Colonic mucosa (tissue), 4 donors: ENCODE data around the gene EXOC4. TPM values are rescaled to one million over a fixed set of nuclear protein-coding genes. Genes with fewer than 3 reads are reported as not detected.

ENCODE experiments used
- DNase-seq: peaks from one replicate; pipeline ENCODE4 v3.0.0-alpha.2; 2020
- H3K27ac ChIP-seq: fragments of 200-600 bp; one replicate; pipeline ENCODE4 v1.8.0; 2021
- H3K27me3 ChIP-seq: fragments of 200-600 bp; one replicate; pipeline ENCODE4 v1.8.0; 2021
- H3K36me3 ChIP-seq: fragments of 200-600 bp; one replicate; pipeline ENCODE4 v1.8.0; 2021
- H3K4me1 ChIP-seq: fragments of 200-600 bp; one replicate; pipeline ENCODE4 v1.8.0; 2021; ENCODE audit warnings: mild to moderate bottlenecking
- H3K4me3 ChIP-seq: fragments of 200-600 bp; one replicate; pipeline ENCODE4 v1.8.0; 2021
- H3K9ac ChIP-seq, 2 donors: one replicate each; pipeline ENCODE4 v1.7.0; 2013; ENCODE audit warnings: control low read depth in 2 of 2, low read depth in 2 of 2, low read length in 2 of 2
- H3K9me3 ChIP-seq: fragments of 200-600 bp; one replicate; pipeline ENCODE4 v1.8.0; 2021
- intact Hi-C: fragments of 100-400 bp; cut with DNase I; formaldehyde crosslinking; loops from one replicate; pipeline ENCODE4 v1.14.1; 2022
- total RNA-seq, 2 donors: library from RNA; stranded (reverse); fragmentation: NEBNext Ultra II Directional in 1 of 2; extraction: Animal tissue kit (Norgen Biotek cat#: 25700) in 1 of 2; gene quantifications; one replicate each; pipeline ENCODE4 v1.2.1, GENCODE V29; 2021
- TF ChIP-seq, protein P1 (sequence below): fragments of 200-600 bp; IDR thresholded peaks from one replicate; pipeline ENCODE4 v1.8.0; 2022; ENCODE audit warnings: antibody characterized with exemption, mild to moderate bottlenecking
- donor health status: healthy.
- donor health status: DM: no; HTN: no; CAD: no.
- donor health status: DM: no; HTN: no; CAD: no.

EXOC4 gene
- total RNA-seq, 2 donors from 2014 or later, result 61.1 to 73.3 TPM

DNA sequence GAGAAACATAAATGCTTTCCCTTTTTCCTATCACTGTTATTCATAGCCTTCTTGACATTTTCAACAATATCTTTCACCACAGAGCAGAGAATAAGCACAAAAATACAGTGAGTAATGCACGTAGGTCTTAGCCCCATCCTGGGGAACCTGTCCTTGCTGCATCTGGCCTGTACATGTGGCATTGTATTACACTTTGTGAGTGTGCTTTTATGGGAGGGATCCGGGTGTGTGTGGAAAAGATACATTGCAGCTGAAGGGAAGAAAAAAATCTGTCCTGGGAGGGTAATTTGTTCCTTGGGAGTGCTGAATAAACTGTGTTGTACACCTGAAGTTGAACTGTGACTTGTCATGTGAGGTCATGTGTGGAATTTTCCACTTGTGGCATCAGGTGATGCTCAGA, 451.6 kb downstream of the EXOC4 start:
- no peak overlapping the region for H3K9ac ChIP-seq
- no peak for DNase-seq

DNA sequence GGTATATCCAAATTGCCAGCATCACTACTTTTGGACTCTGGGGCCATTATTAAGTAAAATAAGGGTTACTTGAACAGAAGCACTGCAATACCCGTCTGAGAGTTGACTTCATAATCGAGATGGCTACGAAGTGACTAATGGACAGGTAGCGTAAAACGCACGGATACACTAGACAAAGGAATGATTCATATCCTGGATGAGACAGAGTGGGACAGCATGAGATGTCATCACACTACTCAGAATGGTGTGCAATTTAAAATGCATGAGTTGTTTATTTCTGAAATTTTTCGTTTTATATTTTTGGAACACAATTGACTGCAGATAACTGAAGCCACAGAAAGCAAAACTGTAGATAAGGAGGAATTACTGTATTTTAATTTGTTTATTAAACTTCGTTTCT, 452.7 kb downstream of the EXOC4 start:
- no peak overlapping the region for H3K9ac ChIP-seq
- no peaks in the 10 kb centered on the region for H3K9me3 ChIP-seq
- no peaks in the 10 kb centered on the region for H3K36me3 ChIP-seq
- DNase-seq, result no peak
- TF ChIP-seq, protein P1, sequence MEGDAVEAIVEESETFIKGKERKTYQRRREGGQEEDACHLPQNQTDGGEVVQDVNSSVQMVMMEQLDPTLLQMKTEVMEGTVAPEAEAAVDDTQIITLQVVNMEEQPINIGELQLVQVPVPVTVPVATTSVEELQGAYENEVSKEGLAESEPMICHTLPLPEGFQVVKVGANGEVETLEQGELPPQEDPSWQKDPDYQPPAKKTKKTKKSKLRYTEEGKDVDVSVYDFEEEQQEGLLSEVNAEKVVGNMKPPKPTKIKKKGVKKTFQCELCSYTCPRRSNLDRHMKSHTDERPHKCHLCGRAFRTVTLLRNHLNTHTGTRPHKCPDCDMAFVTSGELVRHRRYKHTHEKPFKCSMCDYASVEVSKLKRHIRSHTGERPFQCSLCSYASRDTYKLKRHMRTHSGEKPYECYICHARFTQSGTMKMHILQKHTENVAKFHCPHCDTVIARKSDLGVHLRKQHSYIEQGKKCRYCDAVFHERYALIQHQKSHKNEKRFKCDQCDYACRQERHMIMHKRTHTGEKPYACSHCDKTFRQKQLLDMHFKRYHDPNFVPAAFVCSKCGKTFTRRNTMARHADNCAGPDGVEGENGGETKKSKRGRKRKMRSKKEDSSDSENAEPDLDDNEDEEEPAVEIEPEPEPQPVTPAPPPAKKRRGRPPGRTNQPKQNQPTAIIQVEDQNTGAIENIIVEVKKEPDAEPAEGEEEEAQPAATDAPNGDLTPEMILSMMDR, result no peak
- H3K4me3 ChIP-seq, result no peak overlapping the region
- no peaks in the 10 kb centered on the region for H3K4me1 ChIP-seq
- intact Hi-C loops, result no loop called here
- no peaks in the 10 kb centered on the region for H3K27me3 ChIP-seq
- no peak overlapping the region for H3K27ac ChIP-seq

More for the DNA sequence above, 451.6 kb downstream of the EXOC4 start:
- Histone ChIP-seq H3K27ac (no peak overlapping the region), H3K4me1 (no peaks in the 10 kb centered on the region), H3K27me3 (no peaks in the 10 kb centered on the region), H3K9me3 (no peaks in the 10 kb centered on the region), H3K4me3 (no peak overlapping the region), H3K36me3 (no peaks in the 10 kb centered on the region)
- intact Hi-C loops, result no loop called here
- TF ChIP-seq, protein P1, result no peak

DNA sequence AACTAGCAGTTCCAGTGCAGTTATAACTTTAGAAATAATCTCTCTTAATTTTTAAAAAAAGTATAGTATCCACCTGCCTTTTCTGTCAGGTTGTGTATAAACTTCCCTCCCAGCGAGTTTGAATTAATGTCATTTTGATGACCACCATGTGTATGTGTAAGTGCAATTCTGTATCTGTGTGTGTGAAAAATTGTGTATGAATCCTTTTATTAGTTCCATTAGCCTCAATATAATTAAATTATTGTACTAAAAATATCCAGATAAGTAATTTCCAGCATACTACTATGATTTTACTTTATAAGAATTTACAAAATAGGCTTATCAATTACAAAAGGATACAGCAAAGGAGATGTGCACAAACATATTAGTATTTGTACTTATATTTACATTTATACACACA, 453.1 kb downstream of the EXOC4 start:
- Histone ChIP-seq H3K36me3 (no peaks in the 10 kb centered on the region), H3K4me3 (no peak overlapping the region), H3K9me3 (no peaks in the 10 kb centered on the region), H3K4me1 (no peaks in the 10 kb centered on the region), H3K9ac (no peak overlapping the region), H3K27me3 (no peaks in the 10 kb centered on the region), H3K27ac (no peak overlapping the region)
- no peak for DNase-seq
- TF ChIP-seq, protein P1, result no peak
- intact Hi-C loops, result no loop called here

DNA sequence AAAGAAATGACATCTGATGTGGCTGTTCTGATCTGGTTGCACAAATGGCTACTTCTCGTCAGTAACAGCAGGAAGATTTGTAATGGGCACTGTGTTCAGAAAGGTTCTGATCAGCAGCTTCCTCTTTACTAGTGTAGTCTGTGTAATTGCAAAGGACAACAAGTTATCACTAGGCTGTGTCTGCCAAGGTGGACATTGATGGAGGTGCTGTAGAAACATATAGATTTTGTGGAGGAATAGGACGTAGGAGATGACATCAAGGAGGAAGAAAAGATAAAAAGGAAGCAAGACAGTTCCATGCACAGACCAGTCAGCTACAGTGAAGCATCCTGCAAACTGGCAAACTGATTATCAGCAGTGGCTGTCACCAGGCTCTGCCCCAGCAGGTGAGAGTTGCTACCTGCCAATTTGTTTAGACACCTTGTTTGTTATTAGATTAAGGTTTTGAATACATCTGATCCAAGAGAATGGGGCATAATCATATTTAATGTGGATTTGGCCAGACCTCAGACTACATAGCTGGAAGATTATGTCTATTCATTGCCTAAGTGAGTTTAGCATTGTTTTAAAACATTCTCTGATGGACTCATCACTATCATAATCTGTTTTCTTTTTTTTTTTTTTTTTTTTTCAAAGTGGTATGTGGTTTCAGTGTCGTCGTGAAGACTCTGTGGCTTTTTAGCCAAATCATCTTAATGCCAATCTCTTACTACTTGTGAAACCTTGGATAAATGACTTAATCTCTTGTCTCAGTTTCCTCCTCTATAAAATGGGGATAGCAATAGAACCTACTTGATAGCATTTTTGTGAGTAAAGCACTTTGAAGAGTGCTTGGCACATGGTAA, 456.4 kb downstream of the EXOC4 start:
- H3K36me3 ChIP-seq, result no peaks in the 10 kb centered on the region
- H3K4me1 ChIP-seq, result no peaks in the 10 kb centered on the region
- H3K27me3 ChIP-seq, result no peaks in the 10 kb centered on the region
- H3K9me3 ChIP-seq, result no peaks in the 10 kb centered on the region
- intact Hi-C loops, result no loop called here
- H3K4me3 ChIP-seq, result no peak overlapping the region
- DNase-seq, result no peak
- TF ChIP-seq, protein P1, result no peak
- no peak overlapping the region for H3K9ac ChIP-seq
- no peak overlapping the region for H3K27ac ChIP-seq

DNA sequence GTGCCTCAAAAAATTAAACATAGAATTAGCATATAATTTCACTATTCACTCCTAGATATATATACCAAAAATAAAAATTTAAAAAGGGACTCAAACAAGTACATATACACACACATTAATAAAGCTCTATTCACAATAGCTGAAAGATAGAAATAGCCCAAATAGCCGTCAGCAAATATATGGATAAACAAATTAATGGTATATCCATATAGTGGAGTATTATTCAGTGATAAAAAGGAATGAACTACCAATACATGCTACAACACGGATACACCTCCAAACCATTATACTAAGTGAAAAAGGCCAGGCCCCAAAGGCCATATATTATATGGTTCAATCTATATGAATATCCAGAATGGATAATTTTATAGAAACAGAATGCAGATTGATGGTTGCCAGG, 459.7 kb downstream of the EXOC4 start:
- Histone ChIP-seq H3K9me3 (no peaks in the 10 kb centered on the region), H3K9ac (no peak overlapping the region), H3K4me1 (no peaks in the 10 kb centered on the region), H3K27ac (no peak overlapping the region), H3K27me3 (no peaks in the 10 kb centered on the region), H3K4me3 (no peak overlapping the region), H3K36me3 (no peaks in the 10 kb centered on the region)
- DNase-seq, result no peak
- TF ChIP-seq, protein P1, result no peak
- intact Hi-C loops, result no loop called here
